PC-3 (cell line): ENCODE data around the gene DQX1. TPM values are rescaled to one million over a fixed set of nuclear protein-coding genes. Genes with fewer than 3 reads are reported as not detected.
A peak's percentile ranks its signal among the peaks of the same experiment; 100 is the strongest.

ENCODE experiments used
- ATAC-seq: fragments of 200-7000 bp; cut with Tn5 transposase; 2 replicates; pipeline ENCODE4 v1.9.1; 2020; ENCODE audit warnings: mild to moderate bottlenecking, moderate library complexity
- BruUV-seq: library from RNA; stranded (reverse); fragments of 400-500 nt; replicated peaks from 2 replicates; lab custom pipeline; 2021; lab: Mats Ljungman, UMichigan
- CTCF ChIA-PET: fragments of 300-600 bp; sonication (Branson Sonifier 250); formaldehyde crosslinking; loops from one replicate; lab custom pipeline; 2022; ENCODE audit warnings: antibody characterized with exemption; lab: Charles Lee
- POLR2A ChIA-PET: fragments of 300-600 bp; sonication (Branson Sonifier 250); formaldehyde crosslinking; loops from one replicate; lab custom pipeline; 2022; ENCODE audit warnings: antibody characterized with exemption; ENCODE audit not compliant: unreplicated experiment; lab: Charles Lee
- DNase-seq: peaks from one replicate; pipeline ENCODE4 v3.0.0-alpha.2; 2015
- H2AFZ ChIP-seq: fragments of 300-600 bp; sonication (generic); 2 replicates; pipeline ENCODE4 v1.6.0; 2016; ENCODE audit warnings: antibody characterized with exemption, low read length
- H3F3A ChIP-seq: fragments of 300-600 bp; sonication (generic); one replicate; pipeline ENCODE4 v1.6.0; 2017; ENCODE audit warnings: antibody characterized with exemption, low read length, control low read depth, mild to moderate bottlenecking; ENCODE audit not compliant: unreplicated experiment
- H3K27ac ChIP-seq: fragments of 300-600 bp; sonication (generic); 2 replicates; pipeline ENCODE4 v1.5.1; 2016; ENCODE audit warnings: mild to moderate bottlenecking, low read length
- H3K27me3 ChIP-seq: fragments of 300-600 bp; sonication (generic); 2 replicates; pipeline ENCODE4 v1.6.1; 2016; ENCODE audit warnings: low read length, mixed read lengths
- H3K36me3 ChIP-seq: fragments of 300-600 bp; sonication (generic); 2 replicates; pipeline ENCODE4 v1.6.1; 2016; ENCODE audit warnings: low read depth, mixed run types, low read length, mixed read lengths
- H3K4me1 ChIP-seq: fragments of 300-600 bp; sonication (generic); 2 replicates; pipeline ENCODE4 v1.5.1; 2016; ENCODE audit warnings: low read length; ENCODE audit not compliant: insufficient read depth
- H3K4me2 ChIP-seq: fragments of 300-600 bp; sonication (generic); 2 replicates; pipeline ENCODE4 v1.6.0; 2016; ENCODE audit warnings: low read length
- H3K4me3 ChIP-seq: fragments of 300-600 bp; sonication (generic); 2 replicates; pipeline ENCODE4 v1.5.1; 2016; ENCODE audit warnings: mild to moderate bottlenecking, low read length, mixed read lengths
- H3K79me2 ChIP-seq: fragments of 300-600 bp; sonication (generic); 2 replicates; pipeline ENCODE4 v1.6.1; 2017; ENCODE audit warnings: low read length, mixed read lengths
- H3K9ac ChIP-seq: fragments of 300-600 bp; sonication (generic); 2 replicates; pipeline ENCODE4 v1.6.0; 2016; ENCODE audit warnings: mild to moderate bottlenecking, low read length
- H3K9me2 ChIP-seq: fragments of 300-600 bp; sonication (generic); replicated peaks from 2 replicates; pipeline ENCODE4 v1.6.1; 2016; ENCODE audit warnings: mixed run types, low read length, mixed read lengths
- H3K9me3 ChIP-seq: fragments of 300-600 bp; sonication (generic); 2 replicates; pipeline ENCODE4 v1.6.1; 2016; ENCODE audit warnings: low read length, mixed read lengths
- H4K20me1 ChIP-seq: fragments of 300-600 bp; sonication (generic); 2 replicates; pipeline ENCODE4 v1.6.1; 2016; ENCODE audit warnings: low read length, mixed read lengths
- CTCF ChIP-seq: fragments of 300-600 bp; sonication (generic); conservative IDR thresholded peaks from 2 replicates; pipeline ENCODE4 v1.5.1; 2017; ENCODE audit warnings: antibody characterized with exemption, low read depth, mild to moderate bottlenecking, low read length
- EZH2 ChIP-seq: fragments of 300-600 bp; sonication (generic); IDR thresholded peaks from one replicate; pipeline ENCODE4 v1.6.1; 2017; ENCODE audit warnings: antibody characterized with exemption, mild to moderate bottlenecking, low read length; ENCODE audit not compliant: unreplicated experiment
- EZH2phosphoT487 ChIP-seq: fragments of 300-600 bp; sonication (generic); IDR thresholded peaks from 2 replicates; pipeline ENCODE4 v1.6.1; 2018; ENCODE audit warnings: mild to moderate bottlenecking, antibody characterized with exemption, low read length, borderline replicate concordance
- intact Hi-C: fragments of 100-400 bp; cut with micrococcal nuclease; formaldehyde crosslinking; loops from 2 replicates; pipeline ENCODE4 v1.9.0; 2023
- total RNA-seq: library from RNA; depleted of rRNA; stranded (reverse); fragments of >200 nt; gene quantifications from 2 replicates; pipeline ENCODE4 v1.2.3, GENCODE V29; 2014

DQX1 gene
- total RNA-seq, 1 experiment from 2014 or later = 0.07 TPM

- no peaks in the 10 kb centered on the region for H3K9me3 ChIP-seq
- TF ChIP-seq EZH2phosphoT487 (no peak), EZH2 (no peak), CTCF (no peak)
- no peaks in the 10 kb centered on the region for H3K36me3 ChIP-seq
- CTCF ChIA-PET = no interaction called here
- no peak overlapping the region for H3K27ac ChIP-seq
- H3K79me2 ChIP-seq = no peaks in the 10 kb centered on the region
- peak overlapping the region; percentile 33; the same call in 1 of the 2 replicates for H3K9ac ChIP-seq
- H3K4me2 ChIP-seq = peak overlapping the region; percentile 82
- ATAC-seq = no peak
- no peaks in the 10 kb centered on the region for H3K9me2 ChIP-seq
- no peaks in the 10 kb centered on the region for H4K20me1 ChIP-seq
- no peaks in the 10 kb centered on the region for H3K27me3 ChIP-seq
- H3K4me1 ChIP-seq = peaks cover 8% of the 10 kb centered on the region; the same call in 1 of the 2 replicates
- H3K4me3 ChIP-seq = peak overlapping the region; percentile 69
- DNase-seq = no peak
- H2AFZ ChIP-seq = peak overlapping the region; percentile 91
- intact Hi-C loops = no loop called here
- H3F3A ChIP-seq = no peaks in the 10 kb centered on the region
- POLR2A ChIA-PET = interaction anchor here (0.5 kb wide), 2 partner anchors 42 to 282 kb away, joined by 9 to 21 read pairs; no protein-coding TSS in a partner anchor
- BruUV-seq = no TSS peak
Observed at GRCh38 chr2:74512744-74513604, 13.1 kb downstream of the DQX1 start.

- DNase-seq (peak; percentile 14), ATAC-seq (no peak)
- Histone ChIP-seq H3K4me1 (peaks cover 11% of the 10 kb centered on the region; the same call in 1 of the 2 replicates), H3K9ac (no peak overlapping the region), H4K20me1 (no peaks in the 10 kb centered on the region), H3K36me3 (no peaks in the 10 kb centered on the region), H3K9me2 (no peaks in the 10 kb centered on the region), H3K27me3 (no peaks in the 10 kb centered on the region), H2AFZ (no peak overlapping the region), H3K79me2 (peaks cover 10% of the 10 kb centered on the region), H3K9me3 (no peaks in the 10 kb centered on the region), H3K27ac (no peak overlapping the region), H3F3A (no peaks in the 10 kb centered on the region), H3K4me3 (no peak overlapping the region), H3K4me2 (no peak overlapping the region)
- CTCF ChIA-PET = no interaction called here
- intact Hi-C loops = no loop called here
- BruUV-seq = no TSS peak
- POLR2A ChIA-PET = no interaction called here
- TF ChIP-seq CTCF (no peak), EZH2phosphoT487 (no peak), EZH2 (no peak)
Observed at GRCh38 chr2:74511104-74511989, 14.7 kb downstream of the DQX1 start.
